GM19463 (cell line): ENCODE data around the gene NPBWR2.
"Not testable (repeated sequence)": the region's sequence is repeated elsewhere in the genome, so short reads cannot be mapped to it uniquely, and the experiment has no call there.

Source experiments
- ATAC-seq: cut with Tn5 transposase; IDR thresholded peaks from one replicate; pipeline ENCODE4 v1.9.1; 2021; ENCODE audit warnings: mild to moderate bottlenecking, moderate library complexity; ENCODE audit not compliant: unreplicated experiment

Gene NPBWR2

DNA sequence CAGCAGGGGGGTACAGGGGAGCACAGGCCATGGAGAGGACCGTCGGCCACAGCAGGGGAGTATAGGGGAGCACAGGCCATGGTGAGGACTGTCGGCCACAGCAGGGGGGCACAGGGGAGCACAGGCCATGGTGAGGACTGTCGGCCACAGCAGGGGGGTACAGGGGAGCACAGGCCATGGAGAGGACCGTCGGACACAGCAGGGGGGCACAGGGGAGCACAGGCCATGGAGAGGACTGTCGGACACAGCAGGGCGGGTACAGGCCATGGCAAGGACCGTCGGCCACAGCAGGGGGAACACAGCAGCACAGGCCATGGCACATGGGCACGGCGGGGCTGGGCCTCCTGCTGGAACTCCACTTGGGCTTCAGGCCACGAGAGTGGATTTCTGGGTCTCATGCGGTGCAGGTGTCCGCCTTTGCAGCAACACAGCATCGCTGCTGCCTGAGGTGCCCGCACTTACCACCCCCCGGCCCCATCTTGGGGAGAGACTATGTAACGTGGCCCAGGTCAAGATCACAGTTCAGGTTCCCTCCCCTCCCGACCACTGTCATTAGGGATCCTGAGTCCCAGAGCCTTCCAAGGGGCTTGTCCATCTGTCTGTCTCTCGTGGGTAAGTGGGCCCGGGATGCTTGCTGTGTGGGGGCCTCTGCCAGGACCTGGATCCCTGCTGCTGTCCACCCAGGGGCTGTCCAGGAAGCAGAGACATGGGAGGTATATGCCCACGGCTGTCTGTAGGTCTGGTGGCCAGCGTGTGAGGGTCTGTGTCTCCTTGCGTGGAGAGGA is 2.5 kb downstream of the NPBWR2 start:
- no peak for ATAC-seq

DNA sequence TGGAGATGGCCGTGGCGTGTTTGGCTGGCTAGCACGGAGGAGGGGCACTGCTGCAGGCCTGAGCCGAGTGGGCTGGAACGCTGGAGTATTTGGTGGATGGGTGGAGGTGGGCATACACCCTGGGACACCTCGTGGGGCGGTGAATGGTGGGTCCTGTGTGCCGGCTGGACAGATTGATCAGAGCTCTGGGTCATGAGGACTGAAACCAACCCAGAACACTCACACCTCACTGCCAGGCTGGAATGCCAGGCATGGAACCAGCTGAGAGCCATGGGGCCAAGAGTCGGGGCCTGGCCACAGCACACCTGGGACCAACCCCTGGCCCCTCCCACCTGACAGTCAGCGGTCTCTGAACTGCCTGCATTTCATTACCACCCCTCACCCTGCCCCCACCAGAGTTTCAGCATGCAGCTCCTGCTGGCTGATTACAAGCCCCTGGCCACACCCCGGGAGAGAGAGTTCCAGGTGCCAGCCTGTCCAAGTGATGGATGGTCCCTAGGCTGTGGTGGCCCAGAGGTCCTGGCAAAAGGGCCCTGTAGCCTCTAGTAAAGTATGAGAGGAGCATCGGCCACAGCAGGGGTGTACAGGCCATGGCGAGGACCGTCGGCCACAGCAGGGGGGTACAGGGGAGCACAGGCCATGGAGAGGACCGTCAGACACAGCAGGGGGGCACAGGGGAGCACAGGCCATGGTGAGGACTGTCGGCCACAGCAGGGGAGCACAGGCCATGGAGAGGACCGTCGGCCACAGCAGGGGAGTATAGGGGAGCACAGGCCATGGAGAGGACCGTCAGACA is 3.3 kb downstream of the NPBWR2 start:
- ATAC-seq, result no peak

DNA sequence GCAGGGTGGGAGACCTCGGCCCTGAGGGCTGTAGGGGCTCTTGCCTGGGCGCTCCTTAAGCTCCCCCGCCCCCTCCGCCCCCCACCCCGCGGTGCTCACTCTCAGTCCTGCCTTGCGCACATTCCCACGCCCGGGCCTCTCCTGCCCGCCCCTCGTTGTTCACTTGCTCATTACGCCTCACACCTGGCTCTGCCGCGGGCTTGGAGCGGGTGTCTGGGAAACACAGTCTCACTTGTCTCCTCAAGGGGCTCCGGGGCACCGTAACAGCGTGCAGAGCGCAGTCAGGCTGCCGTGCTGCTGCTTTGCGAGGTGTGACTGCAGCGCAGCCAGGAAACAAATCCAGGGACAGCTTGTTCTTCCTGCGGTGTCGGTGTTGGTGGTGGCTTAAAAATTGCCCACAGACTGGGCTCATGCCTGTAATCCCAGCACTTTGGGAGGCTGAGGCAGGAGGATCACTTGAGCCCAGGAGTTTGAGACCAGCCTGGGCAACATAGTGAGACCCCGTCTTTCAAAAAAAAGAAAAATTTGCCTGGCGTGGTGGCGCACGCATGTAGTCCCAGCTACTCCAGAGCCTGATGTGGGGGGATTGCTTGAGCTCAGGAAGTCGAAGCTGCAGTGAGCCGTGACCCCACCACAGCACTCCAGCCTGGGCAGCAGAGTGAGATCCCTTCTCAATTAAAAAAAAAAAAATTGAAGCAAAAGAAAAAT is 4.6 kb downstream of the NPBWR2 start:
- no peak for ATAC-seq

DNA sequence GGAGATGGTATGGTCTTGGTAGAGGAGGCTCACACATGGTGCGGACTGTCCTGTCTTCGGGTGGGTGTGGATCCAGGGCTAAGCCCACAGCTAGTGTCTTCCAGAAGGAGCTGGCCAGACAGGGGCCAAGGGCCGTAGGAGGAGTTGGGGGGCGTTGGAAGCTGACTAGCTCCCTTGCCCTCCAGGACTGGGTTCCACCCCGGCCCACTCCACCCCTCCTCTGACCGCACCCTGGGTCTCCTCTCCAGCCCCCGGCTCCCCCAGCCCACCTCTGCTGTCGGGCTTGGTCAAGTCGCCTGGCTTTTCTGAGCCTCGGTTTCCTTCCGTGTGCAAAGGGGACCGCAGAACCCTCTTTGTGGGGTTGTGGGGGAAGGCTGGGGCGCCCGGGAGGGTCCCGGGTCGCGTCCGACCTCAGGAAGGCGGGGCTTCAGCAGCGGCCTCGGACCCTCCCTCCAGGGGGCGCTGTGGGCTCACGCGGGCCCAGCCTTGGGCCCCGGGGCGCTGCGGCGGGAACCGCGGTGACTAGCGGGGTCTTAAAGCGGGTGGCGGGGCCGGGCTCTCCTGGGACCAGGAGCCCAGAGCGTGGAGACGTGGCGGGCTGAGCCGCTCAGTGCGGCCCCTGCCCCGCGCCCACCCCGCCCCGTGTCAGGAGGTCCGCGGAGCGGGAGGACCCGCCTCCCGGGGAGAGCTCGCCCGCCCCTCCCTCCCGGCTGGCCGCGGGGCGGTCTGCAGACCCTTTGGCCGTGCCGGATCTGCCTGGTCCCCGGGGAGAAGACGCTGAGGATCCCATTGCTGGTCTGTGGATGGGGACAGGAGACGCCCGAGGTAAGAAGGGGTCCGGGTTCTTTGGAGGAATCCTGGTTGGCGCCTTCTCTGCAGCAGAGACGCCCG is 5.4 kb downstream of the NPBWR2 start:
- ATAC-seq, result no peak

DNA sequence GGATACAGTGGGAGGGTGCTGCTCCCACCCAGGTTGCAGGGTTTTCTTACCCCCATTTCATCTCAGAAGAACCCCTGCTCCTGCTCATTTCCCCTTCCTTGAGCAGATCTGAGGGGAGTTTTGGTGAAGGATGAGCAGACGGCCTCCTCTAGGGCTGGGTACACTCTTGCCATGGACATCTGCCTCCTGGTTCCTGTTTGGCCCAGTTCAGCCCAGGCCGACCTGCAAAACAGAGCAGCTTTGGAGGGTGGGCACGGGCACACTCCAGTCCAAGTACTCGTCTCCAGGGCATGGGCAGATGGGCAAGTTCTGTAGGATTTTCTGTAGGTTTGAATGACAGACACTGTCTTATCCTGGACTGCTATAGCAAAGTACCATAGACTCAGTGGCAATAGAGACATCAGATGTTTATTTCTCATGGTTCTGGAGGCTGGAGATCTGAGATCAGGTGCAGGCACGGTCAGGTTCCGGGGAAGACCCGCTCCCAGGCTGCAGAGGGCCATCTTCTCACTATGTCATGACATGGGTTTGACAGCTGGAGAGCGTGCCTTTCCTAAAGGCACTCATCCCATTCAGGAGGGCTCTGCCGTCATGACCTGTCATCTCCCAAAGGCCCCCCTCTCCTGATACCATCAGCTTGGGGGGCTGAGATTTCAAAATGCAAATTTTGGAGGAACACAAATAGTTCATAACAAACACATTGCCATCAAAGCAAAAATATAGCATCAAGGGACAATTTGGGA is 6.2 kb downstream of the NPBWR2 start:
- no peak for ATAC-seq

DNA sequence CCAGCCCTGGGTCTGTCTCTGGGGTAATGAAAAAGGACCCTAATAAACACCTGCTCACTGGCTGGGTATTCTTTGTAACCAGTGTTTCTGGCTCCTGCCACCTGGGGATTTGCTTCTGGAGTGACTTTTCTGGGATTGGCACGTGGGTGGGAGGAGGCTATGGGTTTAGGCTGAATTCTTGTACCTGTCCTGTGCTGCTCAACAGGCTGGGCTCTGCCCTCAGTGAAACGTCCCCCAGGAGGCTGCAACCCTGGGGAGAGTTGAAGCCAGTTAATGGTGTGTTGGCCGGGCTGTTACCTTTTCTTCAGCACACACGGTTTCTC is 6.8 kb downstream of the NPBWR2 start:
- ATAC-seq, result no peak

DNA sequence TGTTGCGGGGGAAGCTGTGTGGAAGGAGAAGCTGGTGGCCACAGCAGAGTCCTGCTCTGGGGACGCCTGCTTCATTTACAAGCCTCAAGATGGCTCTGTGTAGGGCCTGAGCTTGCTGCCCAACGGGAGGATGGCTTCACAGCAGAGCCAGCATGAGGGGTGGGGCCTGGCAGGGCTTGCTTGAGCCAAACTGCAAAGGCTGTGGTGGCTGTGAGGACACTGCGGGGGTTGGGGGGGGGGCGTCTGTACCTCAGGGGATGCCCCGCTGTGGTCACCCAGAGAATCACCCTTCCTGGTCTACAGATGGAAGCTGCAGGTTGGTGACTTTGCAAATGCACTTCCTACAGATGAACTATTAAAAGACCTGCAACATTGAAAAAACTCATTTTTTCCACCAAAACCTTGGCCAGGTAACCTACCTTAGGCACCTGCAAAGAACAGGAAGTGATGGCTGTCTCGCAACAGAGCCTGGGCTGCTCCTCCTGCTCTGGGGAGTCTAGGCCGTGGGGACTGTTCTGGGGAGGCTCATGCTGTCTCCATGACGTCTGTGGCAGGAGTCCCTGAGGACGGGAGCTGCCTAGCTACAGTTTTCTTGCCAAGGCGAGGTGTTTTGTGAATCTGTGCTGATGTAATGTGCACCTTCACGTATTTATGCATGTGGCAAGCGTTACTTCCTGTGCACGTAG is 7.3 kb downstream of the NPBWR2 start:
- ATAC-seq, result no peak

DNA sequence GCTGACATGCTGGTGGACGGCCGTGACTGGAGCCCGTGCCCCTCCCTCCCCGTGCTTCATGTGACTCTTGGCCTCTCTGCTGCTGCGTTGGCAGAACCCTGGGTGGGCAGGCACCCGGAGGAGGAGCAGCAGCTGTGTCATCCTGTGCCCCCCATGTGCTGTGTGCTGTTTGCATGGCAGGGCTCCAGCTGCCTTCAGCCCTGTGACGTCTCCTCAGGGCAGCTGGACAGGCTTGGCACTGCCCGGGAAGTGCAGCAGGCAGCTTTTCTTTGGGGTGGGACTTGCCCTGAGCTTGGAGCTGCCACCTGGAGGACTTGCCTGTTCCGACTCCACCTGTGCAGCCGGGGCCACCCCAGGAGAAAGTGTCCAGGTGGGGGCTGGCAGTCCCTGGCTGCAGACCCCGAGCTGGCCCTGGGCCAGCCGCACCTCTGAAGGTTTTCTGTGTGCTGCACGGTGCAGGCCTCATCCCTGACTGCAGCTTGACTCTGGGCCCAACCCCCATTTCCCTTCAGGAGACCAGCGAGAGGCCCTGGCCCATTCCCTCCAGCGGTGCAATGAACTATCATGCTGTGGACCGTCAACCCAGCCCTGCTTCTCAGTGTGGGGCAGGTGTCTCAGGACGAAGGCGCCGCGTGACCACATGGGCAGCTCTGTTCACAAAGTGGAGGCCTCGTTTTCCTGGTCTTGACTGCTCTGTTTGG is 8.1 kb downstream of the NPBWR2 start:
- ATAC-seq, result no peak

DNA sequence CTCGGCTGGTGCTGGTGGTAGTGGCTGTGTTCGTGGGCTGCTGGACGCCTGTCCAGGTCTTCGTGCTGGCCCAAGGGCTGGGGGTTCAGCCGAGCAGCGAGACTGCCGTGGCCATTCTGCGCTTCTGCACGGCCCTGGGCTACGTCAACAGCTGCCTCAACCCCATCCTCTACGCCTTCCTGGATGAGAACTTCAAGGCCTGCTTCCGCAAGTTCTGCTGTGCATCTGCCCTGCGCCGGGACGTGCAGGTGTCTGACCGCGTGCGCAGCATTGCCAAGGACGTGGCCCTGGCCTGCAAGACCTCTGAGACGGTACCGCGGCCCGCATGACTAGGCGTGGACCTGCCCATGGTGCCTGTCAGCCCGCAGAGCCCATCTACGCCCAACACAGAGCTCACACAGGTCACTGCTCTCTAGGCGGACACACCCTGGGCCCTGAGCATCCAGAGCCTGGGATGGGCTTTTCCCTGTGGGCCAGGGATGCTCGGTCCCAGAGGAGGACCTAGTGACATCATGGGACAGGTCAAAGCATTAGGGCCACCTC is 8.8 kb downstream of the NPBWR2 start:
- ATAC-seq, result no peak

DNA sequence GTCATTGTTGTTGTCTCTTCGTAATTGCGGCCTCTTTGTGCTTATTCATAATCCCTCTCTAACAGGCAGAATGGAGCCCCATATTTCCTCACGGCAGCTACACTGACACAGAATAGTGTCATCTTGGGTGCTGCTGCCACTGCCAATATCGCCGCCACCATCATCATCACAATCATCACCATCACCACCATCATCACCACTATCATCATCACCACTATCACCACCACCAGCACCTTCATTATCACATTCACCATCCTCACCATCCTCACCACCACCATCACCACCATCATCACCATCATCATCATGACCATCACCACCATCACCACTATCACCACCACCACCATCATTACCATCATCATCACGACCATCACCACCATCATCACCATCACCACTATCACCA is 10.8 kb downstream of the NPBWR2 start:
- no peak for ATAC-seq

DNA sequence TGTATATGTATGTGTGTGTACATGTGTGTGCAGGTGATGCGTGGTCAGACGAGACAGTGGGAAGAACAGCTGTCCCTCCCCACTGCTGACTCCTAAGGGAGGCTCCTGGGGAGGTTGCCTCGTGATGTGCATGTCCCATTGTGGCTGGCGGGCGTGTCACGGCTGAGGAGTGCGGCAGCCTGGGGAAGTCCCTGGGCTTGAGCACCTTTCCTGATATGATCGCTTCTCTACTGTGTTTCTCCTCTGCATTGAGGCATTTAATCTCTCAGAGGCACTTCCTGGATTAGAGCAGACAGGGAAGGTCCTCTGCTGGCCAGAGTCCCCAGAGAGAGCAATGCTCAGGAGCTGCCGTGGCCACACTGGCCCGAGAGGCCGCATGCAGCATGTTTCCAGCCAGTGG is 11.4 kb downstream of the NPBWR2 start:
- ATAC-seq, result no peak

DNA sequence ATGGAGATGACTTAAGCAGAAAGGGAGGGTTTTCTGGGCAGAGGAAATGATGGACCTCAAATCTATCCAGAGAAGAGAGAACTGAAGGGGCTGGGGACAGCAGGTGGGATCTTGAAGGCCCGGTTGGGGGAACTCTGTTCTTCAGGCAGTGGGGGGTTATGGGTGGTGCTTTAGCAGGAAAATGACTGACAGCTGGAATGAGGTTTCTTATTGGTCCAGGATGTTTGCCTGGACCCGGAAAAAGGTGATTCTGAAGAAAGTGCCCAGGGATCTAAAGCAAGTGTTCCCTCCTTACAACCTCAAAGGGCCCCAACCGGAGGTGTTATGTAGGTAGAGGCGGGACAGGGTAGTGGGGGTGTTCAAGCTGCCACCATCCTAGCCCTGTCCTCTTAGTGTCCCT is 11.9 kb downstream of the NPBWR2 start:
- ATAC-seq, result no peak

DNA sequence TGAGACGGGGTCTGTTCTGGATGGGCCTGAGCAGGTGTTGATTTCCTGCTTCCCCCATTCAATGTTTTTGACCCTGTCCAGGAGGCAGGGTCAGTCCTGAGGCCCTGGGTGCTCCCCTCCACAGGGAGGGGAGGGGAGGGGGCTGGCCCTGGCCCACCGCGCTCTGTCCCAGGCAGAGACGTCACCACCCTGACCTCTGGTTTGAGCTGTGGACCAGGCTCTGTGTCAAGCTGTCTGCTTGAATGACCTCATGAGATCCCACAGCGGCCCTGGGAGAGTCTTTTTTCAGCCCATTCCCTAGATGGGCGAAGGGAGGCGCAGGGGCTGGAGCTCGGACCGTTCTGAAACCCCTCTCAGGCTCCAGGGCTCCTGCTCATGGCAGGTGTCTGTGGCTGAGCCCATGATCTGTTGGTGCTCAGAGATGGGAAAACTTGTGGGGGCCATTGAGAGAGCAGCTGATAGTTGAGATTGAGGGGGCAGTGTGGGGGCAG is 14.3 kb downstream of the NPBWR2 start:
- ATAC-seq, result no peak

DNA sequence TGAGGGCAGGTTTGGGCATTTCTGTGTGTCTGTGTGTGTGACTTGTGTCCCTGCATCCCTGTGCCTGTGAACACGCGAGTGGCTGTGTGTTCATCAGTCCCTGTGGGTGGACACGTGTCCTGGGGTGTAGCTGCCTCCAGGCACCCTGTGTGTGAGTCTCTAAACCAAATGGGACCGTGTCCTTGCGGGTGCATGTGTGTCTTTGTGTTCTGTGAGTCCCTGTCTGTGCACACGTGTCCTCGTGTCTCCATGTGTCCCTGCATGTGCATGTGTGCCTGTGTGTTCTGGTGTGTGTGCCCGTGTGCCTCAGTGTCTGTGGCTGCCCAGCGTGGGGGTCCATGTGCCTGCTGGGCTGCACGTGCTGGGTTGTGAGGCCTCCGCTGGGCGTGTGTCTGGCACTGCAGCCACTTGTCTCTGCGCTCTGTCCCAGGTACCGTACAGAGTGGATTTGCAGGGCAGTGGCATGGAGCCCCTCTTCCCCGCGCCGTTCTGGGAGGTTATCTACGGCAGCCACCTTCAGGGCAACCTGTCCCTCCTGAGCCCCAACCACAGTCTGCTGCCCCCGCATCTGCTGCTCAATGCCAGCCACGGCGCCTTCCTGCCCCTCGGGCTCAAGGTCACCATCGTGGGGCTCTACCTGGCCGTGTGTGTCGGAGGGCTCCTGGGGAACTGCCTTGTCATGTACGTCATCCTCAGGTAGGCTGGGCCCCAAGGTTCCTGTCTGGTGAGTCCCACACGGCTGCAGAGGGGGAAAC is 14.9 kb downstream of the NPBWR2 start:
- no peak for ATAC-seq

DNA sequence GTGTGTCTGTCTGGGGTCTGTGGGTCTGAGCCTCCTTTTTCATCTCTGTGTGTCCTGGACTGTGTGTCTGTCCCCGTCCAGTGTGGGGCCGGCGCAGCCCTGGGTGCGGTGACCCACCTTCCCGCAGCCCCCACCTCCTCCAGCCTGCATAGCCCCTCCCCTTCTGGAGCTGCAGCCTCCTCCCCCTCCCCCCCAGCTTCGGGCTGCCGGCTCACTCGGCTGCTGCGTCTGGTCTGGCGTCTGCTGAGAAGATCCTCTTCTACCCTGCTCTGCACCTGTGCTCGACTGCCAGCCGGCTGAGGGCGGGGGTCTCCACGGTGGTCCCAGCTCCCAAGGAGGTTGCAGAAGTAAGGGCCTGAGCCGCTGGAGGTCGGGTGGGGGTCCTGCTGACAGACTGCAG is 15.6 kb downstream of the NPBWR2 start:
- no peak for ATAC-seq

DNA sequence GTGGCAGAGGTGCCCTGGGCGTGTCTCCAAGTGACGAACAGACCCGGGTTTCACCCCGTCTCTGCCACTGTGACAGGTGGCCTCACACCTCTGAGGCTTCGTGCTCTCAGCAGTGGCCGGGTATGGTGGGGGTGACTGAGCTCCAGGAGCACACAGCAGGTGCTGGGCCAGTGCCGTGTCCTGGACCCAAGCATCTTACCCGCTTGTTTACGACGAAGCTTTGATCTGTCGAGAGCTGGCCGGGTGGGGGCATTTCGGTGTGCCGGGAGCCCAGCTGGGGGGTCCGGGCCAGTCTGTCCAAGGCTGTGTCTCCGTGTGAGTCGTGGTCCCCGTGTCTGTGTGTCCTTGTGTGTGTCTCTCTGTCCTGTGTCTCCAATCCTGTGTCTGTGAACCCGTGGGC is 16.0 kb downstream of the NPBWR2 start:
- ATAC-seq, result no peak

DNA sequence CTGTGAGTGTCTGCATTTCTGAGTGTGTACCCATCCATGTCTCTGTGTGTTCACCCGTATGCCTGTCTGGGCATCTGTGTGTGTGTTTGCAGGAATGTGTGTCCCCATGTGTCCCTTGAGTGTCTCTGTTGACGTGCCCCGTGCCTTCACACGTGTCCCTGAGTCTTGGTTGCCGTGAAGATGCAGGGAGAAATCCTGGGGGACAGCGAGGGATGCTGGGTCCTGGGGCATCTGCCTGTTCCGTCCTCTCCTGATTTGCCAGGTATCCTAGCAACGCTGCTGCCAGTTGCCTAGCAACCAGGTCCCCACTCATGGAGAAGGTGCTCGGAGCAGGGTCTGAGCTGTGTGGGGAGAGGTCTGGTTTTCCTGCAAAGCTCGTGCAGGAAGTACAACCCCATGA is 17.2 kb downstream of the NPBWR2 start:
- no peak for ATAC-seq

DNA sequence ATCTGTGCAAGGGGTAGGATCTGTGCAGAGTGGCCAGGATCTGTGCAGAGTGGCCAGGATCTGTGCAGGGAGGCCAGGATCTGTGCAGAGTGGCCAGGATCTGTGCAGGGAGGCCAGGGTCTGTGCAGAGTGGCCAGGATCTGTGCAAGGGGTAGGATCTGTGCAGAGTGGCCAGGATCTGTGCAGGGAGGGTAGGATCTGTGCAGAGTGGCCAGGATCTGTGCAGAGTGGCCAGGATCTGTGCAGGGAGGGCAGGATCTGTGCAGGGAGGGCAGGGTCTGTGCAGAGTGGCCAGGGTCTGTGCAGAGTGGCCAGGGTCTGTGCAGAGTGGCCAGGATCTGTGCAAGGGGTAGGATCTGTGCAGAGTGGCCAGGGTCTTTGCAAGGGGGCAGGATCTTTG is 18.8 kb downstream of the NPBWR2 start:
- ATAC-seq, result not testable (repeated sequence)
